HG03469 (cell line): ENCODE measurements around the gene SLC13A2.
"Not testable (repeated sequence)": the region's sequence is repeated elsewhere in the genome, so short reads cannot be mapped to it uniquely, and the experiment has no call there.

Source experiments
- ATAC-seq: cut with Tn5 transposase; IDR thresholded peaks from one replicate; pipeline ENCODE4 v1.9.1; 2021; ENCODE audit warnings: mild to moderate bottlenecking, moderate library complexity, moderate number of reproducible peaks; ENCODE audit not compliant: unreplicated experiment

The SLC13A2 gene

GRCh38 chr17:28511858-28512461, 38.5 kb downstream of the SLC13A2 start:
- no peak for ATAC-seq

GRCh38 chr17:28513476-28513875, 40.0 kb downstream of the SLC13A2 start:
- no peak for ATAC-seq

GRCh38 chr17:28514561-28515002, 41.1 kb downstream of the SLC13A2 start:
- no peak for ATAC-seq

DNA sequence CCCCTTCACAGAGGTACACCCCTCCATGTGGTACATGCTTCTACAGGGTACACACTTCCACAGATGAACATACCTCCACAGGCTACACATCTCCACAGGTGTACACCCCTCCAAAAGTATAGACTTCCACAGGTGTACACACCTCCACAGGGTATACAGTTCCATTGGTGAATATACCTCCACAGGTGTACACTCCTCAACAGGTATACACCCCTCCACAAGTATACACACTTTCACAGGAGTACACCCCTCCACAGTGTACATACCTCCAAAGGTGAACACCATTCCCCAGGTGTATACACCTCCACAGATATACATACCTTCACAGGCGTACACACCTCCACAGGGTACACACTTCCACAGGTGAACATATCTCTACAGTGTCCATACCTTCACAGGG, 42.1 kb downstream of the SLC13A2 start:
- ATAC-seq, result no peak

GRCh38 chr17:28518132-28518531, 44.7 kb downstream of the SLC13A2 start:
- ATAC-seq, result no peak

DNA sequence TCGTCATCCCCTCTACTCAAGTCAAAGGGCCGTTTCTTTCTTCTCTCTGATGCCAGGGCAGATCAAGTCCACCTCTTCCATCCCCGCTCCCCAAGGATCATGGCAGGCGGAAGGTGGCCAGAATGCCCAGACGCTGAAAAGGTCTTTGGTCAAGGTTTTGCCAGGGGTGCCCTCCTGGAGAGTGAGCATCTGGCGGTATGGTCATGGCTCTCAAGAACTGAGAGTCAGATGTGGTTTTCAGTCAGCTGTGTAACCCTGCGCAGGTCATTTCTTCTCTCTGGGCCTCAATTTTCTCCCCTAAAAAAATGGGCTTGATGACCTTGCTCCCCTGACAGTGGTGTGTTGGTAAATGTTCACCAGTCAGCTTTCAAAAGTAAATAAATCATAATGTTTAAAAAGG, 45.1 kb downstream of the SLC13A2 start:
- no peak for ATAC-seq

- ATAC-seq, result no peak
Observed at GRCh38 chr17:28519236-28519635, 45.8 kb downstream of the SLC13A2 start.

GRCh38 chr17:28520687-28521086, 47.2 kb downstream of the SLC13A2 start:
- no peak for ATAC-seq

- ATAC-seq, result no peak
Observed at GRCh38 chr17:28521311-28522085, 48.1 kb downstream of the SLC13A2 start.

DNA sequence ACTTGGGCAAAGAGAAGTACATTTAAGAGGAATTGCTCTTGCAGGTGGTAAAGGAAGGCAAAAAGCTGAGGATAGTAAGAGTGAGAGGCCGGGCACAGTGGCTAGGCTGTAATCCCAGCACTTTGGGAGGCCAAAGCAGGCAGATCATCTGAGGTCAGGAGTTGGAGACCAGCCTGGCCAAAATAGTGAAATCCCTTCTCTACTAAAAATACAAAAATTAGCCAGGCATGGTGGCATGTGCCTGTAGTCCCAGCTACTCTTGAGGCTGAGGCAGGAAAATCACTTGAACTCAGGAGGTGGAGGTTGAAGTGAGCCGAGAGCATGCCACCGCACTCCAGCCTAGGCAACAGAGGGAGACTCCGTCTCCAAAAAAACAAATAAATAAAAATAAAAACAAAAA, 48.8 kb downstream of the SLC13A2 start:
- not testable (repeated sequence) for ATAC-seq

- no peak for ATAC-seq
Observed at GRCh38 chr17:28523186-28523585, 49.7 kb downstream of the SLC13A2 start.

GRCh38 chr17:28523876-28524275, 50.4 kb downstream of the SLC13A2 start:
- no peak for ATAC-seq

- ATAC-seq, result no peak
Observed at GRCh38 chr17:28524476-28525424, 51.3 kb downstream of the SLC13A2 start.

DNA sequence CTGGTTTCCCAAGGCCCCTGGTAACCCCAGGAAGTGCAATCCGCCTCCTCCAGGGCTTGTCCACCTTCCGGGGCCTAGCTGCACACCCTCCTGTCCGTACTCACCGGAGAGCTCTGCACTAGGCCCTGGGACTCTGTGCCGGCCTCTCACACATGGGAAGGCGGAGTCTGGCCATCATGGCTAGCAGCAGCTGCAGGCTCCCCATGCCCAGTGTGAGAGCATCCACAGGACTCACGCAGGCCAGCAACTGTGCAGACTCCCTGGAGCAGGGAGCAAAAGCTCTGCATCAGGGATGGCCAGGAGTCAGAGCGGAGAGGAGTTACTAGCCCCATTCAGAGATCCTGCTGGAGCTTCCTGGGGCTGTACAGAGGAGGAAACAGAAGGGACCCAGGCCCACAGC, 52.9 kb downstream of the SLC13A2 start:
- ATAC-seq, result no peak

DNA sequence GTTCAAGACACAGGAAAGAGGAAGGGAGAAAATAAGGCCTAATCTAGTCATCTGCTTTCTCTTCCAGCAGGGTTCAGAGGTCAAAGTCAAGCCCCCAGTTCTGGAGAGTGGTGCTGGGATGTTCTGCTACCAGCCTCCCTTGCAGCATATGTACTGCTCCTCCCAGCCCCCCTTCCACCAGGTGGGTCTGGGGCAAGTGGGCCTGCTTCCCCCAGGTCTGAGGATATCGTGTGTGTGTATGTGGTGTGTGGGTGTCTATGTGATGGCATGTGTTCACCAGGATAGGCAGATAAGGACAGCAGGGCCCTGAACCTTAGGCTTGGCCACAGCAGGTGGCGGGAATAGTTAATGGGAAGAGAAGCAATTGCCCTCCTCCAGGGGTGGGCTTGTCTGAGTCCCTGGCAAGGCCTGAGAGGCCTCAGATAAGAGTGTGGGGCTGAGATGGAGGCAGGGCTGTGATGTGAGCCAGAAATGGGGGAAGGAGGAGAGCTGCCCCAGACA, 53.8 kb downstream of the SLC13A2 start:
- no peak for ATAC-seq

- no peak for ATAC-seq
Observed at GRCh38 chr17:28527859-28528258, 54.4 kb downstream of the SLC13A2 start.

GRCh38 chr17:28528327-28529012, 55.0 kb downstream of the SLC13A2 start:
- ATAC-seq, result no peak

GRCh38 chr17:28529013-28529400, 55.6 kb downstream of the SLC13A2 start:
- no peak for ATAC-seq

DNA sequence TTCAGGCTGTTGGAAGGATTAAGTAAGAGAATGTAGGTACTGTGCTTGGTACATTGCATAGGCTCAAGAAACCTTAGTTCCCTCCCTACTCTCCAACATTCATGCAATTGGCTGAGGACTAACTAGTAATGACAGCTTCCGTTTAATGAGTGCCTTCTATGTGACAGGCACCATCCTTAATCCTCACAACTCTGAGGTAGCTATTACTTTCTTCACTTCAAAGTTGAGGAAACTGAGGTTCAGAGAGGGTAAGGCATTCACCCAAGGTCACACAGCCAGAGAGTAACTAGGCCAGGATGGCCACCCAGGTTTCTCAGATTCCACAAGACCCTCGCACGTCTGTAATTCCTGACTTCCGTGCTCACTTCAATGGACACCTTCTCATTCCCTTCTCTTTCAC, 56.8 kb downstream of the SLC13A2 start:
- no peak for ATAC-seq

DNA sequence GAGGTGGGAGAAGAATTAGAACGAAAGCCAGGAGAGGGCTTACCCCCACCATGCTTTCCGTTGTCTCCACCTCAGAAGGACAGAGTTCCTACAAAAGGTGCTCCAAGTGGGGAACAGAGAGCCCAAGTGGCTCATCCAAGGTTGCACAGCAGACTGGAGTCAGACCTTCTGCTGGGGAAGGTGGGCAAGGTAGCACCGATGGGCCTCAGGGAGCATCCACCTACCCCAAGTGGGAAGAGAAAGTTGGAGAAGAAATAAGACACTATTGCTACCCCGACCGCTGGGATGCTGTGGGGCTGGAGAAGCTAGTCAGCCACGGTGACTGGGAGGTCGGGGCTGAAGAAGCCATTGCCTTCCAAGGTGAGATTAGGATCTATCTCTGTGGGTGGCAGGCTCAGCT, 57.5 kb downstream of the SLC13A2 start:
- ATAC-seq, result no peak
